Measurements from ENCODE around the gene DCDC2C.

GRCh38 chr2:3657881-3658280 lies 45.5 kb upstream of the DCDC2C start, which contains the start of gene ALLC:
- no peak for TF ChIP-seq EZH2 (IDR thresholded peaks at IDR 0.05; ENCODE audit: borderline replicate concordance, low read depth, low read length)
- no peak for TF ChIP-seq NFIC (IDR thresholded peaks at IDR 0.05)
- no peak for TF ChIP-seq SP2 (IDR thresholded peaks at IDR 0.05; ENCODE audit: extremely low read depth, low read depth, low read length, poor library complexity, severe bottlenecking)
- no peak for TF ChIP-seq ZNF212 (CRISPR knock-in tag; IDR thresholded peaks at IDR 0.05)
- TF ChIP-seq SRSF1 (IDR thresholded peaks at IDR 0.05; ENCODE audit: low read depth, low read length): no peak
- TF ChIP-seq, protein P1, sequence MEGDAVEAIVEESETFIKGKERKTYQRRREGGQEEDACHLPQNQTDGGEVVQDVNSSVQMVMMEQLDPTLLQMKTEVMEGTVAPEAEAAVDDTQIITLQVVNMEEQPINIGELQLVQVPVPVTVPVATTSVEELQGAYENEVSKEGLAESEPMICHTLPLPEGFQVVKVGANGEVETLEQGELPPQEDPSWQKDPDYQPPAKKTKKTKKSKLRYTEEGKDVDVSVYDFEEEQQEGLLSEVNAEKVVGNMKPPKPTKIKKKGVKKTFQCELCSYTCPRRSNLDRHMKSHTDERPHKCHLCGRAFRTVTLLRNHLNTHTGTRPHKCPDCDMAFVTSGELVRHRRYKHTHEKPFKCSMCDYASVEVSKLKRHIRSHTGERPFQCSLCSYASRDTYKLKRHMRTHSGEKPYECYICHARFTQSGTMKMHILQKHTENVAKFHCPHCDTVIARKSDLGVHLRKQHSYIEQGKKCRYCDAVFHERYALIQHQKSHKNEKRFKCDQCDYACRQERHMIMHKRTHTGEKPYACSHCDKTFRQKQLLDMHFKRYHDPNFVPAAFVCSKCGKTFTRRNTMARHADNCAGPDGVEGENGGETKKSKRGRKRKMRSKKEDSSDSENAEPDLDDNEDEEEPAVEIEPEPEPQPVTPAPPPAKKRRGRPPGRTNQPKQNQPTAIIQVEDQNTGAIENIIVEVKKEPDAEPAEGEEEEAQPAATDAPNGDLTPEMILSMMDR (IDR thresholded peaks at IDR 0.05 in 2 of 3, conservative IDR thresholded peaks at IDR 0.05 in 1 of 3; ENCODE audit: insufficient read depth in 2 of 3, low read depth in 1 of 3, low read length in 3 of 3): no peak
